GM12801 (cell line): ENCODE measurements around the gene ZNF423.

Source experiments
- CTCF ChIP-seq: IDR thresholded peaks from one replicate; pipeline ENCODE4 v1.5.1; 2011; ENCODE audit warnings: control low read depth; ENCODE audit not compliant: insufficient read length; ENCODE audit errors: extremely low read depth

ZNF423 gene

DNA sequence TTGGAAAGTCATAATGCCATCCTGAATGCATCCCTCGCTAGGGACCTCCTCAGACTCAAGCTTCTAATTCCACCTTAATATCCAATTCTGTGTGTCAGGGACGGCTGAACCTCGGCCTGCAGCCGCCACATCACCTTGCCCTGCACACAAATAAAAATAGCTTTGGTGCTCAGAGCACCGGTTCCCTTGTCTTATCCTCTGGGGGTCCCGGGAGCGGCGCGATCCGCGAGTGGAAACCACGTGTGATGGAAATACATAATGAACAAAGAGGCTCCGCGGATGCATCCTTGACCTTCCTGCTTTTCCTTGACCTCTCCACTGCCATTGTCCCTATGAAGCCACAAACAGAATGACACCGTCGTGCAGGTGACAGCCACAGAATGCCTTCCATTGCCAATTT is 143.4 kb downstream of the ZNF423 start:
- TF ChIP-seq CTCF: no peak

- no peak for TF ChIP-seq CTCF
Measured at GRCh38 chr16:49712106-49712505, 143.8 kb downstream of the ZNF423 start.

DNA sequence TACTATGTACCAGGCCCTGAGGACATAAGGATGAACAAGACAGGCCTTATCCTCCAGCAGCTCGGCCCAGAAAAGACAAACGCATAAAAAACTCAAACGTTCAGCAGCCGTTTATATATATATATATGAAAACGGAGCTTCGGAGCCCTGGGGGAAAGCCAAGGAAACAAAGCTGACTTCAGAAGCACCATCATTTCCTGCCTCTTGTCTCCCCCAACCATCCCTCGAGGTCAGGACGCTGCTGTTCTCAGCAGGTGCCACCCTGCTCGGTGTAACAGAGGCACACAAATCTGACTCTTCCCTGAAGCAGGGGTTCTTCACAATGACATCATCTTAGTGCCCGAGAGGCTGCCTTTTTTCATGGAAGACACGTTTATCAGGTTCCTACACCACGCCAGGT is 146.9 kb downstream of the ZNF423 start:
- no peak for TF ChIP-seq CTCF

GRCh38 chr16:49708491-49708890 is 147.4 kb downstream of the ZNF423 start:
- TF ChIP-seq CTCF: no peak

DNA sequence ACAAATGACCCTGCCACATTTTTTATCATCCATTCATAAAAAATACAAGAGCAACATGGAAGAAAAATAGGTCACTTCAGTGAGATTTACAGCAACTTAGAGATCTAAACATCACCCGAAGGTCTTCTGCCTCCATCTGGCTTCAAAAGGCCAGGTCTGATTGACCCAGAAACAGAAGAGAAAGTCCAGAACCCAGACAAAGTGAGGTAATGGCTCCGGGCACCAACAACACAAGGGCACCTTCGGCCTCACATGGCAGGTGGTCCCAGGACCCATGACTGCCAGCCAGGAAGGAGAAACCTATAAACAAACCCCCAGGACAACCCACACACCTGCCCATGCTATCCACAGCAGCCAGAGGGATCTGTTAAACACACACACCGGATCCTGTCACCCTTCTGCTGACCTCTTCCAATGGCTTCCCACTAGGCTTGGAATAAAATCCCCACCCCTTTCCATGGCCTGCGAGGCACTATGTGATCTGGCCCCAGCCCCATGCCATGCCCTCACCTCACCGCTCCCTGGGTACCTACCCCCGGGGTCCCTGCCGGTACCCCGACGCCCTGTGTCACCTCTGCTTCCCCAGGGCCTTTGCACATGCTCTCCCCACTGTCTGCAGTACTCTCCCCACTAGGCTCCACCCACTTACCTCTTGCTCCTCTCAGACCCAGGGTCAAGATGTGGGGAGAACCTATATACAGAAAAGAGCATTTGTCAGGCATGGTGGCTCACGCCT is 149.1 kb downstream of the ZNF423 start:
- TF ChIP-seq CTCF: no peak

- TF ChIP-seq CTCF: no peak
Measured at GRCh38 chr16:49704586-49705155, 151.2 kb downstream of the ZNF423 start.

GRCh38 chr16:49703483-49703882 is 152.4 kb downstream of the ZNF423 start:
- TF ChIP-seq CTCF: no peak
